HG03457 (cell line): ENCODE data around the gene SLC38A10.

ENCODE experiments used
- ATAC-seq: cut with Tn5 transposase; IDR thresholded peaks from one replicate; pipeline ENCODE4 v1.9.1; 2021; ENCODE audit warnings: moderate number of reproducible peaks; ENCODE audit not compliant: unreplicated experiment

The SLC38A10 gene

GRCh38 chr17:81279278-81280275, 15.5 kb downstream of the SLC38A10 start:
- ATAC-seq: no peak

- no peak for ATAC-seq
Measured at GRCh38 chr17:81278831-81279230, 16.3 kb downstream of the SLC38A10 start.

- no peak for ATAC-seq
Measured at GRCh38 chr17:81277946-81278693, 17.0 kb downstream of the SLC38A10 start.

GRCh38 chr17:81277421-81277820, 17.7 kb downstream of the SLC38A10 start:
- no peak for ATAC-seq

GRCh38 chr17:81276781-81277180, 18.3 kb downstream of the SLC38A10 start:
- ATAC-seq: no peak

GRCh38 chr17:81274471-81274855, 20.6 kb downstream of the SLC38A10 start:
- ATAC-seq: no peak

GRCh38 chr17:81273698-81274470, 21.2 kb downstream of the SLC38A10 start:
- no peak for ATAC-seq

GRCh38 chr17:81272616-81273015, 22.5 kb downstream of the SLC38A10 start:
- ATAC-seq: no peak

GRCh38 chr17:81271226-81271625, 23.9 kb downstream of the SLC38A10 start:
- no peak for ATAC-seq

- ATAC-seq: no peak
Measured at GRCh38 chr17:81270279-81270678, 24.8 kb downstream of the SLC38A10 start.

- no peak for ATAC-seq
Measured at GRCh38 chr17:81267390-81268067, 27.6 kb downstream of the SLC38A10 start.

GRCh38 chr17:81265576-81265975, 29.5 kb downstream of the SLC38A10 start:
- ATAC-seq: no peak

GRCh38 chr17:81264640-81265039, 30.5 kb downstream of the SLC38A10 start:
- ATAC-seq: no peak

- ATAC-seq: no peak
Measured at GRCh38 chr17:81263371-81264181, 31.5 kb downstream of the SLC38A10 start.

GRCh38 chr17:81261582-81262336, 33.3 kb downstream of the SLC38A10 start:
- ATAC-seq: no peak

GRCh38 chr17:81261096-81261495, 34.0 kb downstream of the SLC38A10 start:
- ATAC-seq: no peak

- no peak for ATAC-seq
Measured at GRCh38 chr17:81260641-81261040, 34.5 kb downstream of the SLC38A10 start.

GRCh38 chr17:81260171-81260570, 34.9 kb downstream of the SLC38A10 start:
- ATAC-seq: no peak

GRCh38 chr17:81259058-81259605, 36.0 kb downstream of the SLC38A10 start:
- ATAC-seq: no peak
